ENCODE results near the gene DLX4.

Gene DLX4

GRCh38 chr17:49990921-49991320 is 21.9 kb downstream of the DLX4 start:
- no peak for DNase-seq

DNA sequence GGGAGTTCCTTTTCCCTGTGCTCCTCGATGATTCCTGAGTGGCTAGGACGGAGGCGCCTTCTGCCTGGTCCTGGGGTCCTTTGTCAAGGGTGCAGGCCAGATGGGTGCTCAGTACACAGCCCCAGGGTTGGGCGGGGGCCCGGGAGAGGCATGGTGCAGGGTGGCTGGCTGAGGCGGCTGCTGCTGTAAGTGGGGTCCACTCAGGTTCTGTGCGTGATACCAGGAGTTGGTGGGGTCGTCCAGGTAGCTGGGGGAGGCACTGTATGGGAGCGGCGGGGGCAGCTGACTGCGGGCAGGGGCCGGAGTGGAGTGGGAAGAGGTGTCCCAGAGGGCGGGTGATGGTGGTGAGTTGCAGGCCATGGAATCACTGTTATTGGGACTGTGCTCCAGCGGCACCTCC is 22.4 kb downstream of the DLX4 start:
- no peak for DNase-seq

- no peak for DNase-seq
Measured at GRCh38 chr17:49992191-49992932, 23.4 kb downstream of the DLX4 start.

GRCh38 chr17:49992933-49993422 is 24.0 kb downstream of the DLX4 start:
- DNase-seq: no peak

DNA sequence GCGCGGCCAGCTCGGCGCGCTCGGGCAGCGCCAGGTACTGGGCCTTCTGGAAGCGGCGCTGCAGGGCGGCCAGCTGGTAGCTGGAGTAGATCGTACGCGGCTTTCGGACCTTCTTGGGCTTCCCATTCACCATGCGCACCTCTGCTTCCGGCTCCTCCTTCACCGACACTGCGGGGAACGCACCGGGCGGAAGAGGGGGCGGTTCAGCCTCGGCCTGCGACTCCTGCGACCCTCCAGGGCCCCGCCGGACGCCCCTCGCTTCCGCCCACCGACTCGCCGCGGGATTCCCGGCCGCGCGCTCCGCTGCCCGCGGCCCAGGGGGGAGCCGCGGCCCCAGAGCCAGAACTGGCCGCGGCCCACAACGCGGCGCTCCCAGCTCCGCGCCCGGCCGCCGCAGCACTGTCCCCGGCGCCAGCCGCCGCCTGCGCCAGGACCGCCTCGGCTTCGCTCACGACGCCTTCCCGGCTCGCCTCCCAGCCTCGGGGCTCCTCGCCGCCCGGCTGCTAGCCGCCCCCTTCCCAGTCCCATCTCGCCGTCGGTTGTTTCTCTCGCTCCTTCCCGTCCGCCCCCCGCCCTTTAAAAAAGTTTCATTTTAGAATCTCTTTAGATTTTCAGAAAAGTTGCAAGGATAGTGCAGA is 24.6 kb downstream of the DLX4 start:
- DNase-seq: no peak

GRCh38 chr17:49994085-49995054 is 25.4 kb downstream of the DLX4 start:
- DNase-seq: peak; percentile 60

DNA sequence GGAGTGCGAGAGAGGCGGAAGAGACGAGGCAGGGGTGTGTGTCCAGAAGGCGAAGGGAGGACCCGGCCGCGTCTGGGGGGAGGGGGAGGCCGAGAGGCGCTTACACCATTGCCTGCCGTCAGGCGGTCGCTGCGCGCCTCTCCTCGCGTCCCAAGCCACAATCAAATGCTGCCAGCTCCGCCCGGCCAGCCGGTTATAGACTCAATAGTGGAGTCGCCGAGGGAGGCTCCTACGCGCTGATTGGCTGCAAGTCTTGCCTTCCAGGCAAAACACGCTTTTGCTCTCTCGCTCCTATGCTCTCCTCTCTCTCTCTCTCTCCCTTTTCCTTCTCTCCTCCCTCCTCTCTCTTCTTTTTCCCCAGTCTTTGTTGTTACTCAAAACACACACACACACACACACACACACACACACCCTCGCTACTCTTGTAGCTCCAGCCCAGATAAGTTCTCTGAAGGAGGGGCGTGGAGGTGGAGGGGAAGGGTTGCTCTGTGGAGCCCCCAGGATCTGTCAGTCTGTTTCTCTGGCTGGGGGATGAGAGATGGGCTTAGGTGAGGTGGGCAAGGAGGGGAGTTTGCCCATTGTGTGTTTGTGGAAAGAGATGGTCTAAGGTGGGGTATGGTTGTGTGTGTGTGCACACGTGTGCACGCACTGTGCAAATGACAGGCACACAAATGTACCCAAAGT is 26.2 kb downstream of the DLX4 start, which contains the start of gene DLX3:
TSS of gene DLX3 (minus strand) at position 170 of the 684 bp plus-strand sequence. CDS start 226 bp downstream, outside the sequence.
- peak; percentile 89 for DNase-seq

- no peak for DNase-seq
Measured at GRCh38 chr17:49996121-49996494, 27.1 kb downstream of the DLX4 start.

DNA sequence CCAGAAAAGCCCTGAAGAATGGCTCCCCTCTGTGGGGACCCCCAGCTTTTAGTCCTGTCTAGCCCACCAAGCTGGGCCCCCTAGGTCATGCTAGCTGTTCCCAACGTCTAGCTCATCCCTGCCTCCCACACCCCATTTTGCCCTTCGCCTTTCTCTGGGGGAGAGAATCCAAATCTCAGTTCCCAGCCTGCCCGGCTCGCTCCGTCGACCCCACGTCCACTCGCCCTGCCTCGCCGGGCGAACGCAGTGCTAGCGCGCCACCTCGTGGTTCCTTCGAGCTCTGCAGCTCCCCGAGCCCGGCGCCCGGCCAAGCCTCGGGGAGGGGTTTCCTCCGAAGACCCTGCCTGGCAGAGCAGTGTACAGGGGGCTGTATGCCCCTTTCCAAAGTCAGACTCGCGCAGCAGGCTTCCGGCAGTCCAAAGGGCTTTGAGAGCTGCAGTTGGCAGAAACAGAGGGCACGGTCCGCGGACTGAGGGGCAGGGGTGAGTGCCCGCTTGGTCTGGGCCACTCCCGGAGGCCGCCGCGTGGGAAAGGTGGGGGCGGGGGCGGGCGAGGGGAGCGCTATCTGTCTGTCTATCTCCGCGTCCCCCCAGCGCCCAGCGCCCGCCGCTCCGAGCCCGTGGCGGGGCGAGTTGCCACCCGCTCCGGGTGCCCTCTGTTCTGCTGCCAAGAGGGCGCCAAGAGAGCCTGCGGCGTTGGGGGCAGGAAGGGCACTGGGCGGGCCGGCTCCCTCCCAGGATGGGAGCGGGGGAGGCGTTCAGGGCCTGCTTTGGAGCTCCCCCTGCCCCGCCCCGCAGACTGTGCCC is 27.7 kb downstream of the DLX4 start:
- DNase-seq: peak; percentile 25

GRCh38 chr17:49997301-49997650 is 28.3 kb downstream of the DLX4 start:
- DNase-seq: no peak

DNA sequence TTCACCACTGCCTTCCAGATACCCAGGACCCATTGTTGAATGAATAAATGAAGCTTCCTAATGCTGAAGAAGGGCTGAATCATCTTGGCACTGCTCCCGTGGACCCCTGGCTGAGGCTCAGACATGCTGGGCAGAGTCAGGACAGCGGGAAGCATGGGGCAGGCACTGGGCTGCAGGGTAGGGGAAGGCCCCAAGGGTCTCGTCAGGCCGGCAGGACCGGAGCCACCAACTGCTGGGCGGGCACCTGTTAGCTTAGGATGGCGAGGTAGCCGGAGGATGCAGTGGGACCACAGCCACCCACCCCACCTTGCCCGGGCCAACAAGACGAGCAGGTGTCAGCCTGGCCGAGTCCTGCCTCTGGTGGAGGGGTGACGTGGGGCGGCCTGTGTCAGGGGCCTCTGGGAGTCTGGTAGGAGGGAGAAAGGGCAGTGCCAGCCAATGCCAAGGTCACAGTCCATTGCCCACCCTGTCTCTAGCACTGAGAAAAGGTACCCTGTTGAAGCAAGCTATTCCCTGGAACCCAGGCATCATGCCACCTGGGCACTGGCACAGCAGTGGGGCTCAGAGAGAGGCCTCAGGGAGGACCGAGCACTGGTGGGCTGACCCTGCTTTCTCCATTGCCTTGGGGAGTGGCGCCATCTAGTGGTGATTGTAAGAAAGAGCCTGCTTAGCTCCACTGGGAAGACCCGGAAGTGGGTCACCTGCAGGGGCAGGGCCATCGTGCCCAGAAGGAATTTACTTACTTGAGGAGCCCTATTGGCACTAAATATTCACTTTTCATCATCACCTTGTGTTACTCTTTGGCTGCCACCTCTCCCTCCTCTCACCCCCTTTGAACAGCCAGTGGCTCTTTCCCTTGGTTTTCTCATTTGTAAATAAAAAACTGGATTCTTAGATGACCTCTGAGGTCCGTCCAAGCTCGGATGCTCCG is 29.0 kb downstream of the DLX4 start:
- peak; percentile 86 for DNase-seq

DNA sequence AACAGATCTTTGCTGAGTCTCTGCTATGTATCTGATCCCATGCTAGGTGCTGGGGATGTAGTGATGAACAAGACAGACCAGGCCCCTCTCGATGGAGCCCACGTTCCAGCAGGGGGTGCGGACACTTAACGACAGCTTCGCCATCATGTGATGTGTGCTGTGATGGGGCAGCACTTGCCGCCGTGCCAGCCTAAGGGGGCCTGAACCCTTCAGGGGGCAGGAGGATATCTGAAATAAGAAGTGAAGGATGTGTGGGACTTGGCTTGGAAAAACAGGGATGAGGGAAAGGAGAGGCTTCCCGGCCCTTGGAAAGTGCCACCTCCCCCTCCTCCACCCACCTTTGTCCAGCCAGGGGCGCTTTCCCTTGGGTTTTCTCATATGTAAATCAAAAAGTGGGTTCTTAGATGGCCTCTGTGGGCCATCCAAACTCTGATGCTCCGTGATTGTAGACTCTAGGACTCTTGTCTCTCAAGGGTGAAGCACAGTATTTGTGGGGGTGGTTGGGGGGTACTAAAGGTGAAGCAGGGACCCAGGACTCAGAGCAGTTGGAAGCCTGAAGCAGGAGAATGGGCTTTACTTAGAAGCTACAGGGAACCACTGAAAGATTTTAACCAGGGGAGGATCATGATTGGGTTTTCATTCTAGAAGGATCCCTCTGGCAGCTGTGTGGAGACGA is 30.0 kb downstream of the DLX4 start:
- DNase-seq: no peak

GRCh38 chr17:50003911-50004310 is 34.9 kb downstream of the DLX4 start:
- DNase-seq: no peak

DNA sequence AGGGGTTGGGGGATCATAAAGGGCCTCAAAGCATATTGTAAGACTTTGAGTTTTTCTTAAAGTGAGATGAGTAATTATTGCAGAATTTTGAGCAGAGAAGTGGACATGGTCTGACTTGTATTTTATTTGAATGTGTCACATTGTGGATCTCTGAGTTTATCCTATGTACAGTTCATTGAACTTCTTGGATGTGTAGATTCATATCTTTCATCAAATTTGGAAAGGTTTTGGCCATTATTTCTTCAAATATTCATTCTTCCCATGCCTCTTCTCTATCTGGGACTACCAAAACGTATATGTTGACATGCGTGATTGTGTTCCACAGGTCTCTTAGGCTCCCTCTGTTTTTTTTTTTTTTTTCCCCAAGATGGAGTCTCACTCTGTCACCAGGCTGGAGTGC is 40.3 kb downstream of the DLX4 start:
- DNase-seq: no peak

DNA sequence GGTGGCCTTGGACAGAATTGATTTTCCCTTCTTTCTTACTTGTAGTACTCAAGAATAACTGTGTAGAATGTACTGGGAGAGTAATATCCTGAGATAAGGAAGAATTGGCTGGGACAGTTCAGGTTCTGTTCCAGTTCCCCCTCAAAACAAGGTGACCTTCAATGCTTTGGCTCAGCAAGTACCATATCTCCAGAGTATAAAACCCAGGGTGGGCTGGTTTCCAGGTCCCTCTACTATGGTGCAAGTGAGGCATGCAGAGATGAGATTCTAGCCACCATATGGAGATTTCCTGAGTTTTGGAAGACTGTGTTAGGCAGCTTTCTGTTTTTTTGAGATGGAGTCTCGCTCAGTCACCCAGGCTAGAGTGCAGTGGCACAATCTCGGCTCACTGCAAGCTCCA is 44.1 kb downstream of the DLX4 start:
- no peak for DNase-seq

DNA sequence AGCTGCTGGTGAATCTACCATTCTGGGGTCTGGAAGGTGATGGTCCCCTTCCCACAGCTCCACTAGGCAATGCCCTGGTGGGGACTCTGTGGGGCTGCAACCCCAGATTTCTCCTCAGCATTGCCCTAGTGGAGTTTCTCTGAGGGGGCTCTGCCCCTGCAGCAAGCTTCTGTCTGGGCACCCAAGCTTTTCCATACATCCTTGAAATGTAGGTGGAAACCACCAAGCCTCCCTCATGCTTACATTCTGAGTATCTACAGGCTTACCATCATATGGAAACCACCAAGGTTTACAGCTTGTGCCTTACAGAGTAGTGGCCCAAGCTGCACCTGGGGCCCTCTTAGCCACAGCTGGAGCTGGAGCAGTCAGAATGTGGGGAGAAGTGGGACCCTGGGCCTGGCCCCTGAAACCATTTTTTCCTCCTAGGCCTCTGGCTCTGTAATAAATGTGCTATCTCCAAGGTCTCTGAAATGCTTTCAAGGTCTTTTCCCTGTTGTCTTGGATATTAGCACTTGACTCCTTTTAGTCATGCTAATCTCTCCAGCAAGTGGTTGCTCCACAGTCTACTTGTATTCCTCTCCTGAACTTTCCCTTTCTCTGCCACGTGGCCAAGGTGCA is 45.6 kb downstream of the DLX4 start:
- DNase-seq: no peak

DNA sequence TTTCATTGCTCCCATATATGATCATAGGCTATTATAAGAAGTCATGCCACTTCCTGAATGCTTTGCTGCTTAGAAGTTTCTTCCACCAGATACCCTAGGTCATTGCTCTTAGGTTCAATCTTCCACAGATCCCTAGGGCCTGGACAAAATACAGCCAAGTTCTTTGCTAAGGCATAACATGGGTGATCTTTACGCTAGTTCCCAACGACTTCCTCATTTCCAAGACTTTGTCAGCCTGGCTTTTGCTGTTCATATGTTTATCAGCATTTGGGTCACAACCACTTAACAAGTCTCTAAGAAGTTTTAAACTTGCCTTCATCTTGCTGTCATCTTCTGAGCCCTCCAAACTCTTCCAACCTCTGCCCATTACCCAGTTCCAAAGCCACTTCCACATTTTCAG is 46.2 kb downstream of the DLX4 start:
- no peak for DNase-seq

DNA sequence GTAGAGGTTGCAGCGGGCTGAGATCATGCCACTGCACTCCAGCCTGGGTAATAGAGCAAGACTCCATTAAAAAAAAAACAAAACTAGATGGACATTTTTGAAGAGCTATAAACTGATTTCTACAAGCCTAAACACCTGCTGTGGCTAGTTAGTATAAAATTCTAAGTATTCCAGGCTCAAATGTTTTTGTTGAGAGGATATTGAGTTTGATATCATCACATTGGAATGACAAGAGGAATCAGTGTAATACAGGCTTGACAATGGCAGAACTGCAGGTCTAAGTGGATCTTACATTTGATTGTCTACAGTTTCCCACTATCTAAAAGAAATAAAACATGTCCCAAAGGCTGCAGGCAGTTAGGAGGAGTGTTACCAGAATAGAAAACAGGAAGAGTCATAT is 49.9 kb downstream of the DLX4 start:
- DNase-seq: no peak

- DNase-seq: no peak
Measured at GRCh38 chr17:50020841-50021599, 52.0 kb downstream of the DLX4 start.

Measured in NCI-H2171 treated with DMSO at 0.1 percent for 48 hours (cell line).